CD8-positive, alpha-beta memory T cell (primary cell): ENCODE results near the gene MKKS. TPM values are rescaled to one million over a fixed set of nuclear protein-coding genes. Genes with fewer than 3 reads are reported as not detected.
"Not testable (repeated sequence)": the region's sequence is repeated elsewhere in the genome, so short reads cannot be mapped to it uniquely, and the experiment has no call there.

Experiments used
- CTCF ChIA-PET: fragments of 350-600 bp; sonication (Branson Sonifier 250); formaldehyde crosslinking; loops from one replicate; lab custom pipeline; 2021; ENCODE audit warnings: antibody characterized with exemption; lab: Charles Lee
- POLR2A ChIA-PET: fragments of 350-600 bp; sonication (Branson Sonifier 250); formaldehyde crosslinking; loops from one replicate; lab custom pipeline; 2021; ENCODE audit warnings: antibody characterized with exemption; lab: Charles Lee
- DNase-seq, 5 donors: peaks; one replicate each; pipeline versions ENCODE4 v3.0.0 to v3.0.0-alpha.2; 2020 to 2022; ENCODE audit warnings: mixed read lengths in 1 of 5
- H3K27ac ChIP-seq: one replicate; pipeline ENCODE4 v1.7.0; 2013; ENCODE audit warnings: low read depth, mild to moderate bottlenecking, low read length, moderate library complexity
- H3K27me3 ChIP-seq: 2 replicates; pipeline ENCODE4 v1.7.0; 2013; ENCODE audit warnings: low read length, mild to moderate bottlenecking; ENCODE audit not compliant: insufficient read depth, poor library complexity, severe bottlenecking
- H3K36me3 ChIP-seq: 2 replicates; pipeline ENCODE4 v1.7.0; 2013; ENCODE audit warnings: mild to moderate bottlenecking, low read length, moderate library complexity; ENCODE audit not compliant: insufficient read depth
- H3K4me1 ChIP-seq: 2 replicates; pipeline ENCODE4 v1.7.0; 2013; ENCODE audit warnings: mild to moderate bottlenecking, low read length, moderate library complexity; ENCODE audit not compliant: insufficient read depth
- H3K4me3 ChIP-seq: 2 replicates; pipeline ENCODE4 v1.7.0; 2013; ENCODE audit warnings: mild to moderate bottlenecking, low read length
- H3K9me3 ChIP-seq: 2 replicates; pipeline ENCODE4 v1.7.0; 2013; ENCODE audit warnings: mild to moderate bottlenecking, low read length
- H3K27ac Mint-ChIP-seq, 8 donors: one replicate each; pipeline ENCODE4 v1.8.0; 2020 to 2021; ENCODE audit warnings: mixed read lengths in 8 of 8, mild to moderate bottlenecking in 6 of 8, inconsistent platforms in 3 of 8, moderate library complexity in 3 of 8
- H3K27me3 Mint-ChIP-seq, 2 donors: one replicate each; pipeline ENCODE4 v1.8.0; 2020 to 2021; ENCODE audit warnings: mixed read lengths in 2 of 2, mild to moderate bottlenecking in 1 of 2, moderate library complexity in 1 of 2
- H3K36me3 Mint-ChIP-seq, 3 donors: one replicate each; pipeline ENCODE4 v1.8.0; 2020 to 2021; ENCODE audit warnings: mixed read lengths in 3 of 3, inconsistent platforms in 1 of 3, mild to moderate bottlenecking in 1 of 3
- H3K4me1 Mint-ChIP-seq, 3 donors: one replicate each; pipeline ENCODE4 v1.8.0; 2020 to 2021; ENCODE audit warnings: mixed read lengths in 3 of 3, inconsistent platforms in 1 of 3, mild to moderate bottlenecking in 1 of 3
- H3K4me3 Mint-ChIP-seq, 7 donors: one replicate each; pipeline ENCODE4 v1.8.0; 2020 to 2021; ENCODE audit warnings: mixed read lengths in 7 of 7, mild to moderate bottlenecking in 6 of 7, moderate library complexity in 4 of 7, inconsistent platforms in 2 of 7
- H3K9me3 Mint-ChIP-seq, 5 donors: one replicate each; pipeline ENCODE4 v1.8.0; 2020 to 2022; ENCODE audit warnings: mixed read lengths in 5 of 5, mild to moderate bottlenecking in 3 of 5, moderate library complexity in 2 of 5, inconsistent platforms in 1 of 5
- polyA plus RNA-seq: library from polyadenylated mRNA; unstranded; fragments of 300-500 nt; fragmentation: Illumina TruSeq; gene quantifications from one replicate; pipeline ENCODE4 v1.2.3, GENCODE V29; 2021
- total RNA-seq, 2 experiments: library from RNA; stranded (reverse); gene quantifications; one replicate each; pipeline ENCODE4 v1.2.3, GENCODE V29; 2021

MKKS gene
- total and polyA plus RNA-seq, 3 experiments from 2014 or later = 7.7 to 37.7 (median 8.2) TPM

DNA sequence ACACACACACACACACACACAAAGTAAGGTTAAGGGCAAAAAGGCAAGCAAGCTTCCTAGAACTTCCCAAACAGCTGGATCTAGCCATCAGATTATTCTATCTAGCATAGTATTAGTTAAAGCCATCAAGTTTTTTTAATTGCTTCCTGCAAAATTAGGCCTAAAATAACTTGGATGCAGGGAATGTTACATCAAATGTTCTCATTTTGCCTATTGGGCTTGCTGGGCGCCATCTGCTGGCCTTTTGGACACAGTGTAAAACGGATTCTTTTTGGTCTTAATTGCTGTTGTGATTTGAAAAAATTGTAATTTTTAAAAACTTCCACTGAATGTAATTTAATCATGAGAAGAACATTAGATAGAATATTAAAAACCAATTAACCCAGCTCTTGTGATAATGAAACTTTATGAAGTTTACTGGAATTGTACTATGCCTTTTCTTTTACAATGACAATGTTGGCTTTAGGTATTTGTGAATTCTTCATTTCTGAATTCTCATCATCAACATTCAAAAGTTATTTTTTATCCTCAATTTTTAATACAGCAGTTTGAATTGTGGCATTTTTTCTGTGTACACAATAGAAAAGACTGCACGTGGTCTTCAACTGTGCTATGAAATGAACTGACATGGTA, 6.8 kb downstream of the MKKS start:
- peak; percentile 22 to 60 (median 29) for DNase-seq
- CTCF ChIA-PET = interaction anchor here (0.7 to 2.3 kb wide), 11 partner anchors 10 to 449 kb away, joined by 3 to 9 read pairs (median 4); no protein-coding TSS in a partner anchor
- H3K27ac ChIP-seq = no peak overlapping the region
- no peaks in the 10 kb centered on the region for H3K9me3 ChIP-seq
- no peaks in the 10 kb centered on the region for H3K36me3 ChIP-seq
- POLR2A ChIA-PET = no interaction called here
- Mint-ChIP-seq H3K9me3 (no peaks in the 10 kb centered on the region), H3K4me1 (peaks cover 37 to 62% (median 58%) of the 10 kb centered on the region in 3 donors), H3K4me3 (no peak overlapping the region), H3K27ac (peak overlapping the region in 2 of 8 donors; percentile 17 to 28), H3K36me3 (peaks cover 0 to 17% (median 2%) of the 10 kb centered on the region in 3 donors), H3K27me3 (peaks cover 0 to 2% of the 10 kb centered on the region in 2 donors)
- H3K4me3 ChIP-seq = no peak overlapping the region
- H3K4me1 ChIP-seq = peaks cover 23% of the 10 kb centered on the region
- no peaks in the 10 kb centered on the region for H3K27me3 ChIP-seq

DNA sequence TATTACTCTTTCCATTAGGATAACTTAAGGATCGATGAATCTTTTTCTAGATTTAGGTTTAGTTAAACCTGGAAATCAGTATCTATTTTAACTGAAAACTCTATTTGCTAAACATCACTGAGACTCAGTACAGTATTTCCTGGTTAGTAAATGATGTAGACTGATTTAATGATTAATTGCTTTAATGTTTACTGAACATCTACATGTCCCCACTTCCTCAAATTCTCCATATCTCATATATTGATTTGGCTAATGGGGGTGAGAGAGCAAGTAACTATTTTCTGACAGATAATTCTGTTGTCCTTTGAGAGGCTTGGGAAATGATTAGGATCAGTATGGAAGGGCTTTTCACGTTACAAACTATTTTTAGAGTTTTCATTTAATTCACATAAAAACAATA, 10.3 kb downstream of the MKKS start:
- Histone ChIP-seq H3K4me3 (no peak overlapping the region), H3K27me3 (no peaks in the 10 kb centered on the region), H3K4me1 (peaks cover 12% of the 10 kb centered on the region), H3K36me3 (no peaks in the 10 kb centered on the region), H3K9me3 (no peaks in the 10 kb centered on the region), H3K27ac (no peak overlapping the region)
- no peak overlapping the region for H3K27ac Mint-ChIP-seq
- POLR2A ChIA-PET = no interaction called here
- no peaks in the 10 kb centered on the region for H3K9me3 Mint-ChIP-seq
- H3K4me3 Mint-ChIP-seq = no peak overlapping the region
- peaks cover 0 to 30% (median 3%) of the 10 kb centered on the region in 3 donors for H3K36me3 Mint-ChIP-seq
- peaks cover 20 to 46% (median 26%) of the 10 kb centered on the region in 3 donors for H3K4me1 Mint-ChIP-seq
- peaks cover 0 to 2% of the 10 kb centered on the region in 2 donors for H3K27me3 Mint-ChIP-seq
- CTCF ChIA-PET = no interaction called here
- no peak for DNase-seq

DNA sequence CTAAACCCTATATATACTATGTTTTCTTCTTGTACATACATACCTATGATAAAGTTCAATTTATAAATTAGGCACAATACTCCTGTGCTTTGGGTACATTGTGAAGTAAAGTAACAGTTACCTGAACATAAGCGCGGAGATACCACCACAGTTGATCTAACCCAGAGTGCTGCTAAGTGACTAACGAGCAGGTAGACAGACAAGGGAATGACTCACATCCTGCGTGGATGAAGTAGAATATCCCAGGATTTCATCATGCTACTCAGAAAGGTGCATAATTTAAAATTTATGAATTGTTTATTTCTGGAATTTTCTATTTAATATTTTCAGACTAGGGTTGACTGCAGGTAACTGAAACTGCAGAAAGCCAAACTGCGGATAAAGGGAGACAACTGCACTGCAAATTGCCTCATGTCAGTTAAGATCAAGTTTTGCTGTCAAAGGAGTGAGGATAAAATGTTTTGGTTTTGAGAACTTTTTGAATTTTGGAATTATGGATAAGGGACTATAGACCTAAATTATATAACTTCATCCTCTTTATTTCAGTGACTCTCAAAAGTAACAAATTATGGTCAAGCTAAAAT, 14.4 kb downstream of the MKKS start:
- no peaks in the 10 kb centered on the region for H3K27me3 Mint-ChIP-seq
- POLR2A ChIA-PET = no interaction called here
- H3K27ac Mint-ChIP-seq = peak overlapping the region in 1 of 8 donors; percentile 14
- Histone ChIP-seq H3K27ac (no peak overlapping the region), H3K27me3 (no peaks in the 10 kb centered on the region), H3K36me3 (no peaks in the 10 kb centered on the region), H3K4me1 (no peaks in the 10 kb centered on the region), H3K9me3 (no peaks in the 10 kb centered on the region), H3K4me3 (no peak overlapping the region)
- CTCF ChIA-PET = no interaction called here
- no peak overlapping the region for H3K4me3 Mint-ChIP-seq
- peaks cover 3 to 53% (median 9%) of the 10 kb centered on the region in 3 donors for H3K36me3 Mint-ChIP-seq
- no peak for DNase-seq
- H3K9me3 Mint-ChIP-seq = no peaks in the 10 kb centered on the region
- H3K4me1 Mint-ChIP-seq = peaks cover 19 to 47% (median 27%) of the 10 kb centered on the region in 3 donors

DNA sequence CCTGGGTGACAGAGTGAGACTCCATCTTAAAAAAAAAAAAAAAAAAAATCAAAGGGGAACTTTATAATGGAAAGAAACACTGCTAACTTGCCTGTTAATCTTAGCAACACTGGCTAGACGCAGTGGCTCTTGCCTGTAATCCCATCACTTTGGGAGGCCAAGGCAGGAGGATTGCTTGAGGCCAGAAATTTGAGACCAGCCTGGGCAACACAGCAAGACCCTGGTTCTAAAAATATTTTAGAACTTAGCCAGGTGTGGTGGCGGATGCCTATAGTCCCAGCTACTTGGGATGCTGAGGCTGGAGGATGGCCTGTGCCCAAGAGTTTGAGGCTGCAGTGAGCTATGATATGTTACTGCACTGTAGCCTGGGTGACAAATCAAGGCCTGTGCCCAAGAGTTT, 16.8 kb downstream of the MKKS start:
- H3K9me3 Mint-ChIP-seq, H3K4me1 ChIP-seq, DNase-seq, H3K27ac ChIP-seq, H3K9me3 ChIP-seq, H3K27me3 ChIP-seq, H3K27ac Mint-ChIP-seq, H3K4me3 ChIP-seq, H3K4me3 Mint-ChIP-seq, CTCF ChIA-PET, H3K36me3 ChIP-seq, H3K27me3 Mint-ChIP-seq, POLR2A ChIA-PET: not testable (repeated sequence)
- Mint-ChIP-seq H3K36me3 (peaks cover 2 to 59% (median 9%) of the 10 kb centered on the region in 3 donors), H3K4me1 (peaks cover 16 to 40% (median 22%) of the 10 kb centered on the region in 3 donors)

DNA sequence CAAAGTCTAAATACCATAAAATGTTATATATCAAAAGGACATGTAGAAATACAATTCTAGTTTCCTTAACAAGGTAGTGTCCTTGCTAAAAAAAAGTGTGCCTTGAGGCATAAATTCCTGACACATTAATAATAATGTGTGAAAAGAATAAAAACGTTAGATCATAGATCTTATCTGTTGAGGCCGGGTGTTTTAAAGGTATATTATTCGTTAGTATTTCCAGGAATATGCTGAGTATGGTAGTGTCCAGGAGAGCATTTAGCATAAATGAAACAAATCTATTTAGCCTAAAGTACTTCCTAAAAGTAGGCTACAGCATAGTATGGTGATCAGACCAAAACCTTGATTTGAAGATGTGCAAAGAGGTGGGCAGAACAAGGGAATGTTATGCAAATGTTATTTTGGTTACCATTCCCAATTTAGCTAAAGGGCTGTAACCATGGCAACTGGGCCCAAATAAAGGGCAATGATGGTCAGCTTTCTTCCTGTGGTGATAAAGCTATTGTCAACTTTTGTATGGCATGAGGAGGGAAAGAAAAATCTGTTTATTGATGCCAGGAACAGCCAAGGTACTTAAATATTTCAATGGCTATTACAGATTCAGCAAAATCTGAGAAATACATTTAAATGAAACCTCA, 18.9 kb downstream of the MKKS start:
- H3K4me1 Mint-ChIP-seq = peaks cover 10 to 27% (median 22%) of the 10 kb centered on the region in 3 donors
- no peak overlapping the region for H3K4me3 Mint-ChIP-seq
- Histone ChIP-seq H3K4me3 (no peak overlapping the region), H3K9me3 (no peaks in the 10 kb centered on the region), H3K36me3 (no peaks in the 10 kb centered on the region), H3K4me1 (no peaks in the 10 kb centered on the region), H3K27me3 (no peaks in the 10 kb centered on the region), H3K27ac (no peak overlapping the region)
- ChIA-PET CTCF (no interaction called here), POLR2A (no interaction called here)
- no peak for DNase-seq
- H3K27ac Mint-ChIP-seq = no peak overlapping the region
- no peaks in the 10 kb centered on the region for H3K27me3 Mint-ChIP-seq
- peaks cover 0 to 59% (median 9%) of the 10 kb centered on the region in 3 donors for H3K36me3 Mint-ChIP-seq
- H3K9me3 Mint-ChIP-seq = no peaks in the 10 kb centered on the region

DNA sequence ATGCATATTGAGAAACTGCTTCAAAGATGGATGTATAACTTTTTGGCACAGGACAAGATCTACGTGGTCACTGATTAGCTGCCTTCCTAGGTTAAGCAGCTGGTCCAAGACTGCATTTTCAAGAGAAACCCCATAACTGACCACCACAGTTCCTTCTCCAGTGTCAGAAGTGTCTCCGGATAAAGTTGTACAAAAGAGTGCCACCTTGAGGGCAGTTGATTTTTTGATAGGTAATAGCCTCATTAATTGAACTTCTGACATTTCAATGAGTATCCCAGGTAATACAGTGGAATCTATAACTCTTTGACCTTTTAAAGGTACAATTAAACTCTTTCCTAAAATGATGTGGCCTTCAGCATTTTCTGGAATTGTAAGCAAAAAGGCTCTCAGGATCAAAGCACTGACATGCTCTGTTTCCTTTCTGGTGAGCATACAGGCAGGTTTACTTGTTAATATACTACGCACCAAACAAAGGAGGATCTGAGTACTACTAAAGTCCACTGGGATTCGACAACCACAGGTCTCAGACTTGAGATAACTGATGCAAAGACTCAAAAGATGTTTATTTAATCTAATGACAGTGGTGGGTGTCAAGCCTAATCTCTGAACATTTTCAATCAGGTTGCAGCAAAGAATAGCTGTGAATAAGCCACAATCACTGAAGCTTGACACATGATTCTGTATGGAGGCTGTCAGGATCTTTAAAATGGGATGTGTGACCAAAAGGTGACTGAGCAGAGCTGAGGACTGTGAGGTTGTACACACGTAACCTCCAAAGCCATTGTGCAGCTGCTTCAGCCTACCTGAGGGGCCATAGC, 21.2 kb downstream of the MKKS start:
- ChIA-PET CTCF (no interaction called here), POLR2A (no interaction called here)
- H3K27ac ChIP-seq = no peak overlapping the region
- no peaks in the 10 kb centered on the region for H3K9me3 ChIP-seq
- no peak overlapping the region for H3K4me3 Mint-ChIP-seq
- H3K36me3 Mint-ChIP-seq = peaks cover 0 to 50% (median 9%) of the 10 kb centered on the region in 3 donors
- no peak overlapping the region for H3K4me3 ChIP-seq
- no peaks in the 10 kb centered on the region for H3K27me3 ChIP-seq
- no peaks in the 10 kb centered on the region for H3K4me1 ChIP-seq
- DNase-seq = no peak
- H3K4me1 Mint-ChIP-seq = peaks cover 10 to 17% (median 13%) of the 10 kb centered on the region in 3 donors
- H3K36me3 ChIP-seq = no peaks in the 10 kb centered on the region
- no peaks in the 10 kb centered on the region for H3K27me3 Mint-ChIP-seq
- H3K27ac Mint-ChIP-seq = no peak overlapping the region
- no peaks in the 10 kb centered on the region for H3K9me3 Mint-ChIP-seq

DNA sequence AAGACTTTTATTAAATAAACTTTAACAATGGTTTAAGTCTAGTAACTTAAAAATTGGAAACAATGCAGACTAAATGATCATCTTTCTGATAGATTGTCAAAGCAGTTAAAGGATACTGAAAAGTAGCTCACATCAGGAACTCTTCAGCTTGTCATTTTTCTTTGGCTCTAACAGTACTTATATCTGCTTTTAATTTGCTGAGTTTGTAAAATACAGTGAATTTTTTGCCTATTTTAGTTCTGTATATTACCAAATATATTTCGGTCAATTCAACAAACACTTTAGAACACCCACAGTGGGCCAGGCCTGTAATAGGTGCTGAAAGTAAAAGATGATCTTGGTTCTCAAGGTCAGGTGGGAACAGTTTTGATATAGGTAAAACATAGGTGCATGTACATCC, 22.3 kb downstream of the MKKS start:
- ChIA-PET POLR2A (no interaction called here), CTCF (interaction anchor here (1.3 kb wide), 1 partner anchor 15 kb away, joined by 5 read pairs; no protein-coding TSS in a partner anchor)
- H3K36me3 Mint-ChIP-seq = peaks cover 0 to 54% (median 9%) of the 10 kb centered on the region in 3 donors
- H3K9me3 ChIP-seq = no peaks in the 10 kb centered on the region
- H3K27me3 ChIP-seq = no peaks in the 10 kb centered on the region
- H3K4me3 ChIP-seq = no peak overlapping the region
- H3K36me3 ChIP-seq = no peaks in the 10 kb centered on the region
- H3K4me1 ChIP-seq = no peaks in the 10 kb centered on the region
- H3K4me1 Mint-ChIP-seq = peaks cover 6 to 13% (median 9%) of the 10 kb centered on the region in 3 donors
- H3K27ac ChIP-seq = no peak overlapping the region
- H3K27ac Mint-ChIP-seq = no peak overlapping the region
- no peak for DNase-seq
- no peak overlapping the region for H3K4me3 Mint-ChIP-seq
- H3K27me3 Mint-ChIP-seq = no peaks in the 10 kb centered on the region
- H3K9me3 Mint-ChIP-seq = no peaks in the 10 kb centered on the region
